ENCODE data around the gene TBC1D22A.

DNA sequence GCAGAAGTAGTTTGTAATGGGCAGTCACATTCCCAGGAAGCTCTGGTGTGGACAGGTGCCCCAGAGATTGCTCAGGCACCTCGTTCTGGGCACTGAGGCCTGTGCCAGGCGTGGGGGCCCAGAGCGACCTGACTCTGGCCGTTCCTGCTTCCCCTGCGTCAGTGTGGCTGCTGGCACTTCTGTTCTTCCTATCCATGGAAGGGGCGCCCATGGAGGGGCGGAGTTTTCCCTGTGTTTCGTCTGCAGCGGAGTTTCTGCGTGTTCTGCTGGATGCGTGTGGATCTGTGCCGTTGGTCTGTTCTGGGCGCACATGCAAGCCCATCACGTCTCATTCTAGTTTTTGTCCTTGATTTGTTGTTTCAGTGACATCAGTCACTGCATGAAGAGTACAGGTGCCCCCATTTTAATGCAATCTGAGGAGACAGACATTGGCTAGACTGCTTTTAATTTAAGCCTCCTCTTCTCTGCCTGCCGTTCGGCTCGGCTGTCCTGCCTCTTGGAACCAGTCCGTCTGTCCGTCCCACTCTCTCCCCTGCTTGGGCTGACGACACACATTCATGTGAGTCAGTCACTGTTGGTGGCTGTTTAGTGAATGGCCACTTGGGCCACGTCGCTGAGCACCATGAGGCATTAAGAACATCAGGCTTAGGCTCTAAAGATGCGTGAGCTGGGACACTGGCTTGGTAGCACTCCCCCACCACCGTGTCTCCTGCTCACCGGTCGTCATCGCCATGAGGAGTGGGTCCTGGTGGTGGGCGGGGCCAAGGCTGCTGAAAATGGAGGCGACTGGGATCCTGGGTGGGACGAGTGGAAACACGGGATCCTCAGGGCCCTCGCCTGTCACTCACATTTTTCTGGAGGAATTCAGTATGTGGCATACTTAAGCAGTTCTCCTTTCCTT is 255.8 kb downstream of the TBC1D22A start:
- TF ChIP-seq CTCF (IDR thresholded peaks at IDR 0.05) (no peak), POLR2A (IDR thresholded peaks at IDR 0.05) (no peak)
